KMS-11 (cell line): Measurements from ENCODE around the gene FAM81A.

Source experiments
- H2AFZ ChIP-seq: fragments of 200-600 bp; sonication (generic); 2 replicates; pipeline ENCODE4 v1.6.1; 2016; ENCODE audit warnings: antibody characterized with exemption, mixed run types, low read depth
- H3K27ac ChIP-seq: fragments of 200-600 bp; sonication (generic); 2 replicates; pipeline ENCODE4 v1.6.1; 2016; ENCODE audit warnings: mild to moderate bottlenecking, mixed run types
- H3K27me3 ChIP-seq: fragments of 200-600 bp; sonication (generic); 2 replicates; pipeline ENCODE4 v1.6.1; 2017; ENCODE audit warnings: mild to moderate bottlenecking, low read depth, mixed run types, moderate library complexity; ENCODE audit not compliant: insufficient read depth
- H3K36me3 ChIP-seq: fragments of 200-600 bp; sonication (generic); 2 replicates; pipeline ENCODE4 v1.6.1; 2017; ENCODE audit warnings: mild to moderate bottlenecking, mixed run types; ENCODE audit not compliant: insufficient read depth
- H3K4me1 ChIP-seq: fragments of 200-600 bp; sonication (generic); 2 replicates; pipeline ENCODE4 v1.6.1; 2016; ENCODE audit warnings: mild to moderate bottlenecking, low read depth, mixed run types; ENCODE audit not compliant: poor library complexity, severe bottlenecking
- H3K4me2 ChIP-seq: fragments of 200-600 bp; sonication (generic); 2 replicates; pipeline ENCODE4 v1.7.0; 2016; ENCODE audit warnings: mild to moderate bottlenecking, mixed run types
- H3K4me3 ChIP-seq: fragments of 200-600 bp; sonication (generic); IDR thresholded peaks from 2 replicates; pipeline ENCODE4 v1.6.1; 2017; ENCODE audit warnings: low read depth, low read length, mixed read lengths; ENCODE audit not compliant: insufficient read depth
- H3K79me2 ChIP-seq: fragments of 200-600 bp; sonication (generic); 2 replicates; pipeline ENCODE4 v1.6.1; 2016; ENCODE audit warnings: low read depth, mixed run types; ENCODE audit not compliant: insufficient read depth
- H3K9ac ChIP-seq: fragments of 200-600 bp; sonication (generic); 2 replicates; pipeline ENCODE4 v1.6.1; 2016; ENCODE audit warnings: mild to moderate bottlenecking, mixed run types
- H4K20me1 ChIP-seq: fragments of 200-600 bp; sonication (generic); 2 replicates; pipeline ENCODE4 v1.6.1; 2016; ENCODE audit warnings: mild to moderate bottlenecking, mixed run types; ENCODE audit not compliant: insufficient read depth
- TF ChIP-seq, protein P1 (sequence below): fragments of 200-600 bp; sonication (generic); conservative IDR thresholded peaks from 2 replicates; pipeline ENCODE4 v1.6.1; 2017; ENCODE audit warnings: low read depth, mild to moderate bottlenecking, antibody characterized with exemption, low read length, moderate library complexity, mixed read lengths

FAM81A gene

DNA sequence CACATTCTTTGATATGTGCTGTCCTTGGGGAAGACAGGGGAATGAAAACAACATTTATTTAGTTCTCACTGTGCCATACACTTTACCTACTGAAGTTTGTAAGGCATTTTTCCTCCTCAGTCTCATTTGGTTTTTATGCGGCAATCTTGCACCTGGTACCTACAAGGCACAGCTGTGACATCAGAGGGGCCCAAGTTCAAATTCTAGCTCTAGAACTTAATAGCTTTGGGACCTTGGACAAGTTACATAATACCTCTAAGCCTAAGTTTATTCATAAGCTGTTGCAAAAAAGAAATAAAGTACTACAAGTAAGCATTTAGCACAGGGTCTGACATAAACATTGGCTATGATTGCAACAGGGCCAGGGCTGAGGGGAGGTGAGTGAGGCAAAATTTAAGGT lies 5.6 kb upstream of the FAM81A start:
- Histone ChIP-seq H3K27ac (no peak overlapping the region), H3K27me3 (no peaks in the 10 kb centered on the region), H3K79me2 (no peaks in the 10 kb centered on the region), H3K9ac (no peak overlapping the region), H3K4me3 (no peak overlapping the region), H3K4me2 (no peak overlapping the region), H3K4me1 (peaks cover 4% of the 10 kb centered on the region), H2AFZ (no peak overlapping the region), H4K20me1 (no peaks in the 10 kb centered on the region), H3K36me3 (no peaks in the 10 kb centered on the region)
- TF ChIP-seq, protein P1, sequence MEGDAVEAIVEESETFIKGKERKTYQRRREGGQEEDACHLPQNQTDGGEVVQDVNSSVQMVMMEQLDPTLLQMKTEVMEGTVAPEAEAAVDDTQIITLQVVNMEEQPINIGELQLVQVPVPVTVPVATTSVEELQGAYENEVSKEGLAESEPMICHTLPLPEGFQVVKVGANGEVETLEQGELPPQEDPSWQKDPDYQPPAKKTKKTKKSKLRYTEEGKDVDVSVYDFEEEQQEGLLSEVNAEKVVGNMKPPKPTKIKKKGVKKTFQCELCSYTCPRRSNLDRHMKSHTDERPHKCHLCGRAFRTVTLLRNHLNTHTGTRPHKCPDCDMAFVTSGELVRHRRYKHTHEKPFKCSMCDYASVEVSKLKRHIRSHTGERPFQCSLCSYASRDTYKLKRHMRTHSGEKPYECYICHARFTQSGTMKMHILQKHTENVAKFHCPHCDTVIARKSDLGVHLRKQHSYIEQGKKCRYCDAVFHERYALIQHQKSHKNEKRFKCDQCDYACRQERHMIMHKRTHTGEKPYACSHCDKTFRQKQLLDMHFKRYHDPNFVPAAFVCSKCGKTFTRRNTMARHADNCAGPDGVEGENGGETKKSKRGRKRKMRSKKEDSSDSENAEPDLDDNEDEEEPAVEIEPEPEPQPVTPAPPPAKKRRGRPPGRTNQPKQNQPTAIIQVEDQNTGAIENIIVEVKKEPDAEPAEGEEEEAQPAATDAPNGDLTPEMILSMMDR = no peak

DNA sequence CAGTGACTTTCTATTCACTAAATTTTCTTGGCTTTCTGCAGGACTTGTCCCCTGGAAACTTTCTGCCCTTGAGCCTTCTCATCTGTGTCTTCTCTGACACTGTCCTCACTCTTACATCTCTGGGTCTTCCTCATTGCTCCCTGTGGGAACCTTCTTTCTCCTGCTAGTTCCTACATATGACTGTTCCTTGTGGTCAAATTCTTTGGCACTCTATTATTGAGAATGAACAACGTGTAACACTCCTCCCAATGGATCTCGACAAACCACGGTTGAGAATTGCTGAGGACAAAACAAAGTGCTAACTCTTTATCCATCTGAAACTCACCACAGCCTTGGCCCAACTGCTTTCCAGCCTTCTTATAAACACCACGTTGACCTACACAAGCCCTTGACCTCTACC lies 3.5 kb upstream of the FAM81A start:
- Histone ChIP-seq H3K4me3 (no peak overlapping the region), H3K27ac (no peak overlapping the region), H3K4me1 (peaks cover 4% of the 10 kb centered on the region), H4K20me1 (no peaks in the 10 kb centered on the region), H3K79me2 (no peaks in the 10 kb centered on the region), H3K9ac (no peak overlapping the region), H3K27me3 (no peaks in the 10 kb centered on the region), H2AFZ (no peak overlapping the region), H3K36me3 (no peaks in the 10 kb centered on the region), H3K4me2 (no peak overlapping the region)
- TF ChIP-seq, protein P1 = no peak

DNA sequence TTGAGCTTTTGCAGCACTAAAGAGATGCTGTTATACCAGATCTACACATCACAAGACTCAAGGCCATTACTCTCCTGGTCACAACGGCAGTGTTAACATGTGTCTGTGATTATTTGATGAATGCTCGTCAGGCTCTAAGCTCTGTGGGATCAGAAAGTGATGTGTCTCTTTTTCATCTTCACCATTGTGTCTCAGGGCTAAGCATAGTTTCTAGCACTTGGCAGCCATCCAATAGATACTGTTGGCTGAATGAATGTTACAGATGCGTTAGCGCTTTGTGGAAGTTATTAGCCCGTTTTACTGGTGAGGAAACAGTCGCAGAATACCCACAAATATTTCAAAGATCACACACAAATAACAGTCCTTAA lies 1.2 kb upstream of the FAM81A start:
- Histone ChIP-seq H3K27me3 (no peaks in the 10 kb centered on the region), H3K79me2 (no peaks in the 10 kb centered on the region), H2AFZ (no peak overlapping the region), H3K4me3 (no peak overlapping the region), H3K36me3 (no peaks in the 10 kb centered on the region), H4K20me1 (no peaks in the 10 kb centered on the region), H3K9ac (no peak overlapping the region), H3K27ac (no peak overlapping the region), H3K4me2 (no peak overlapping the region; the same call in 1 of the 2 replicates), H3K4me1 (peaks cover 4% of the 10 kb centered on the region)
- TF ChIP-seq, protein P1 = no peak

DNA sequence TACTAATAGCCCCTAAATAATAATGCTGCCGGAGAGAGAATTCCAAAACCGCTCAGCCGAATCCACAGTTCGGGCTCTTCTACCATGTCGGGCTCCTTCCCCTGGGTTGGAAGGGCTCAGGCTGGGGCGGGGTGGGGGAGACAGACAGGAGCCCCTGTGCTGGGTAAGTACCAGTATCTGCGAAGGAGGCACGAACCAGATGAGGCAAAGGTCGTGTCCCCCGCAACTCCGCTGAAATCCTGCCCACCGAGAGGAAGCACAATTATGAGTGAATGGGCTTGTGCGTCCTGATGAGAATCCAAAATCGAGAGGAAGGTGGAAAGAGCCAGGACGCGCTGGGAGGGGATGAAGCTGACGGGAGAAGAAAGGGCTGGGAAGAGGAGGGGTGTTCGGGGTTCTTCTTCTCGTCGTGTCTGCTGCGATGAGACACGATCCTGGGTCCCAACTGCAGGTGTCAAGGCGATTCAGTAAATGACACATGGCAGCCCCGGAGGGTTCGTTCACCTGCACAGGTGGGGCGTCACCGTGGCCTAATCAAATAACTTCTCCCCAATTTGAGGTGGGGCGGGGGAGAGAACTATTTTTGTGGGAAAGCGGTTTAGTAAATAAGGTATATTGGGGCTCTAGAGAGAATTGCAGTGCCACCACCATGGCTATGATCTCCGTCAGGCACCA lies 707 bp upstream of the FAM81A start:
- H3K4me3 ChIP-seq = no peak overlapping the region
- peaks cover 4% of the 10 kb centered on the region for H3K4me1 ChIP-seq
- no peak overlapping the region for H3K27ac ChIP-seq
- peak overlapping the region; percentile 37; the same call in 1 of the 2 replicates for H3K9ac ChIP-seq
- H2AFZ ChIP-seq = peak overlapping the region; percentile 93
- H3K36me3 ChIP-seq = no peaks in the 10 kb centered on the region
- H3K4me2 ChIP-seq = peak overlapping the region; percentile 95
- TF ChIP-seq, protein P1 = no peak
- no peaks in the 10 kb centered on the region for H3K79me2 ChIP-seq
- no peaks in the 10 kb centered on the region for H3K27me3 ChIP-seq
- H4K20me1 ChIP-seq = no peaks in the 10 kb centered on the region
